GM12865 (cell line): ENCODE results near the gene HNRNPM.

Source experiments
- DNase-seq: peaks from one replicate; pipeline ENCODE4 v3.0.0; 2010; ENCODE audit warnings: low read depth
- H3K4me3 ChIP-seq: 2 replicates; pipeline ENCODE4 v1.5.1; 2011; ENCODE audit warnings: mild to moderate bottlenecking, low read depth, low read length, control low read depth
- TF ChIP-seq, protein P1 (sequence below): IDR thresholded peaks from 2 replicates; pipeline ENCODE4 v1.5.1; 2011; ENCODE audit warnings: low read length, control low read depth, low read depth, inconsistent platforms; ENCODE audit not compliant: insufficient read depth; ENCODE audit errors: missing control alignments

Gene HNRNPM

DNA sequence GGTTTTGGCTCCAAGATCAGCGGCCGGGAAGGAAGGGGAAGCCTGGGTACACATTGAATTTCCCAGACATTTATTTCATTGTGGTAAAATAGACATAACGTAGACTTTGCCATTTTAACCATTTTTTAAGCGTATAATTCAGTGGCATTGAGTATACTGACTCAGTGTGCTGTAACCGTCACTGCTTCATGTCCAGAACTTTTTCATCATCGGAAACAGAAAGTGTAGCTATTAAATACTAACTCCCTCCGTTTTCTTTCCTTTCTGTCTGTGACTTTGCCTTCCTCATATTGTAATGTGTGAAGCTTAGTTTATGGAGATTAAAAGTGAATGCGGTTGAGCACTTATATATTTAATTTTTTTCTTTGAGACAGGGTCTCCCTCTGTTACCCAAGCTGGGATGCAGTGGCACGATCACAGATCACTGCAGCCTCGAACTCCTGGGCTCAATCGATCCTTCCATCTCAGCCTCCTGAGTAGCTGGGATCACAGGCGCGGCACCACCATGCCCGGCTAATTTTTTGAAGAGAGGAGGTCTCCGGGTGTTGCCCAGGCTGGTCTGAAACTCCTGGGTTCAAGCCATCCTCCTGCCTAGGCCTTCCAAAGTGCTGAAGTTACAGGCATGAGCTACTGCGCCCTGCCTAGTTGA is 1.4 kb downstream of the HNRNPM start:
- peak overlapping the region; percentile 94 for H3K4me3 ChIP-seq
- DNase-seq: no peak
- TF ChIP-seq, protein P1, sequence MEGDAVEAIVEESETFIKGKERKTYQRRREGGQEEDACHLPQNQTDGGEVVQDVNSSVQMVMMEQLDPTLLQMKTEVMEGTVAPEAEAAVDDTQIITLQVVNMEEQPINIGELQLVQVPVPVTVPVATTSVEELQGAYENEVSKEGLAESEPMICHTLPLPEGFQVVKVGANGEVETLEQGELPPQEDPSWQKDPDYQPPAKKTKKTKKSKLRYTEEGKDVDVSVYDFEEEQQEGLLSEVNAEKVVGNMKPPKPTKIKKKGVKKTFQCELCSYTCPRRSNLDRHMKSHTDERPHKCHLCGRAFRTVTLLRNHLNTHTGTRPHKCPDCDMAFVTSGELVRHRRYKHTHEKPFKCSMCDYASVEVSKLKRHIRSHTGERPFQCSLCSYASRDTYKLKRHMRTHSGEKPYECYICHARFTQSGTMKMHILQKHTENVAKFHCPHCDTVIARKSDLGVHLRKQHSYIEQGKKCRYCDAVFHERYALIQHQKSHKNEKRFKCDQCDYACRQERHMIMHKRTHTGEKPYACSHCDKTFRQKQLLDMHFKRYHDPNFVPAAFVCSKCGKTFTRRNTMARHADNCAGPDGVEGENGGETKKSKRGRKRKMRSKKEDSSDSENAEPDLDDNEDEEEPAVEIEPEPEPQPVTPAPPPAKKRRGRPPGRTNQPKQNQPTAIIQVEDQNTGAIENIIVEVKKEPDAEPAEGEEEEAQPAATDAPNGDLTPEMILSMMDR: no peak

DNA sequence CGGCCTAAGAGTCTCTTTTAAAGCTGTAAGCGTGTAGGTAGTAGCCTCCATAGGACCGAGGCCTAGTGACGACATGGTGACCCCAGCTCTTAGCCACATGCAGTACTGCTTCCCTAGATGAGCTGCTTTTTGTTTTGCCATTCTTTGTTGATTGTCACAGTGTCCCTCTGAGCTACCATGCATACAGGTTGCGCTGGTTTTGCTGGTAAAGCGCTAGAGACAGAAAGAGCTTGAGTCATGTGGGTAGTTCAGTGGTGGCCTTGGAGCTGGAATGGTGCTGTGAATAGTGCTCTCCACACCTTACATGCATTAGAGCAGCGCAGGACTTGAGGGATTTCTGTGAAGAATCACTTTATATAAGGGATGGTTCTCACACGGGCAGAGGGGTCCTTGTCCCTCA is 5.1 kb downstream of the HNRNPM start:
- no peak overlapping the region for H3K4me3 ChIP-seq
- TF ChIP-seq, protein P1: no peak
- peak; percentile 33 for DNase-seq

DNA sequence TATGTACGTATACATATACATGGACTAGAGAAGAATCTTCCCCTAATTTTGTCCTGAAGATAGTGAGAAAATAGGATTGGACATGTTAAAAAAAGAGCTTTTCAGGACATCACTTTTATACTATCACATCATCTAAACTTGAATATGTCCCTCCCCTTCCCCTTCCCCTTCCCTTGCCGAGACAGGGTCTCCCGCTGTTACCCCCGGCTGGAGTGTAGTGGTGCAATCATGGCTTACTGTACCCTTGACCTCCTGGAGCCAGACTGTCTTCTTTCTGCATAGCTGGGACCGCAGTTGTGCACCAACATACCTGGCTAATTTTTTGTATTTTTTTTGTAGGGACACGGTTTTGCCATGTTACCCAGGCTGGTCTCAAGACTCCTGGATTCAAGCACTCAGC is 6.6 kb downstream of the HNRNPM start:
- H3K4me3 ChIP-seq: no peak overlapping the region
- DNase-seq: no peak

DNA sequence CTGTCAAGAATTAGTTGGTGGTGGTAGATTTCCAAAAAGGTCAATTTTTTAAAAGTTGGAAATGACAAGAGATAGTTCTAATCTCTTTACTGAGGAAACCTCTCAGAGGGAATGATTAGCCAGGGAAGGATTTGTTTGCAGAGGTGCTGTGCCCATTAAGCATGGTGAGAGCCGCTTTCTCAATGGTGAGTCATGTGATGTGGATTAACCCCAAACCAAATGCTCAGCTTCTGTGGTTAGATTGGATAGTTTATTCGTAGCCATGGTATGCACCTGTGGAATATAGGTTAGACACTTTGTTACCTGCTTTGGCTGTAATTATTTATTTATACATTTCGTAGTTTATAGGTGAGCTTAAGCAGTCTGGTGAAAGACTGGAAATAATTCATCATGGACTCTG is 7.1 kb downstream of the HNRNPM start:
- no peak for DNase-seq
- no peak overlapping the region for H3K4me3 ChIP-seq
- TF ChIP-seq, protein P1: no peak

More for the DNA sequence above, 6.6 kb downstream of the HNRNPM start:
- TF ChIP-seq, protein P1: no peak

DNA sequence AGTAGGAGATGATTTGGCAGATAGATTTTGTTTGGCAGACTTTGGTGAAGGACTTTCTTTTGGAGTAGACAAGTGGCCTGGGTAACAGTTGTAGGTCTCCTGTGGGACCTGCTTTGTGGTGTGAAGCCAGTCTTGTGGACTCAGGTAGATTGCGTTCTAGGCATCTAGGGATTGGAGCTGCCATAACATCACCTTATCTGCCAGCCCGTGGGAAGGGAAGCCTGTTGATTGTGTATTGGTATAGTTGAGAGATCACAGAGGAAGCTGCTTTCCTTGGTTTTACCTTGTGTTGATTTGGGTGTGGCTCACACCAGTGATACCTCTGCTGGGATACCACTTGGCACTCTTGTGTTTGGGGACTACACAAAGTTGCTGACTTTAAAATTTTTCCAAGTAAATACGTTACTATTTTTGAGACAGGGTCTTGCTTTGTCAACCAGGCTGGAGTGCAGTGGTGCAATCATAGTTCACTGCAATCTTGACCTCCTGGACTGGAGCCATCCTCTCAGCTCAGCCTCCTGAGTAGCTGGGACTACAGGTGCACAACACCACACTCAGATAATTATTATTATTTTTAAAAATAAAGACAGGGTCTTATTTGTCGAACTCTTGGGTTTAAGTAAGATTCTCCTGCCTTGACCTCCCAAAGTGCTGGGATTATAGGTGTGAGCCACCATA is 7.8 kb downstream of the HNRNPM start:
- TF ChIP-seq, protein P1: no peak
- H3K4me3 ChIP-seq: no peak overlapping the region
- DNase-seq: no peak

DNA sequence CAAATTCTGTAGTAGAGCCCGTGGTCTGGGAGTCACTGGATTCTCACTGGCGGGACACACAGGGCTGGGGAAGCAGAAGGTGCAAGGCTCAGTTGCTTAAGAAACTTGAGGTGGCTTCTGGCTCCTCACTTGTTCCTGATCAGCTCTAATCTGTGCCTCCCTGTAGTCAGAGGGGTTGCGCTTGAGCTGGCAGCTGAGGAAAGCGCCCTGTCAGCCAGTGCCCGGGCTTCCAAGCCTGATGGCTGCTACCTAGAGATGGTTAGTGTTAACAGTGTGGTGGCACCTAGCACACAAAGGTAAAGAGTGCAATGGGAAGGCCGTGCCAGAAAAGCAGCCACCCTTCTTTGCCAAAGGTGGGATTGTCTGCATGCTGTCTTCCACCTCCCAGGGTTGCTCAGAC is 8.8 kb downstream of the HNRNPM start:
- no peak overlapping the region for H3K4me3 ChIP-seq
- TF ChIP-seq, protein P1: no peak
- no peak for DNase-seq
